GM12872 (cell line): ENCODE data around the gene MED12L.

Experiments used
- CTCF ChIP-seq: IDR thresholded peaks from 3 replicates; pipeline ENCODE4 v1.5.1; 2011; ENCODE audit warnings: low read depth, mild to moderate bottlenecking, low read length, moderate library complexity; ENCODE audit not compliant: insufficient read depth

MED12L gene

DNA sequence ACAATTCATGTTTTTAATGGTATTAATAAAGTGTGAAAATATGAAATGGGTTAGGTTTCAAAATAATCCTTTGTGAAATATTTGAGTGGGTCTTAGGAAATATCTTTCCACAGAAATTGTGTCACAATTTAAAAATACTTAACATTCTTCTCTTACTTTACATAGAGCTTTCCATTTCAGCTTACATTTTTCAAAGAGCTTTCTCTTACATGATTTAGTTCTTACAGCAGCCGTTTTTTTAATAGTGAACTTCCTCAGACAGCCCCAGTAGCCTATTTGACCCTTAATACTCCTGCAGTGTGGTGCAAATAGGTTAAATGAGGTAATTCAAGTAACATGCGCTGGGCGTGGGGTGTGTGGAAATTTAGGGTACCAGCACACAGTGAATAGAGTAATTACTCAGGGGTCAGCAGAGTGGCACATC is 277.3 kb downstream of the MED12L start:
- no peak for TF ChIP-seq CTCF

GRCh38 chr3:151366993-151367392 is 281.5 kb downstream of the MED12L start:
- TF ChIP-seq CTCF: no peak

GRCh38 chr3:151367448-151367847 is 282.0 kb downstream of the MED12L start:
- no peak for TF ChIP-seq CTCF

- TF ChIP-seq CTCF: no peak
Observed at GRCh38 chr3:151371526-151371925, 286.1 kb downstream of the MED12L start.

DNA sequence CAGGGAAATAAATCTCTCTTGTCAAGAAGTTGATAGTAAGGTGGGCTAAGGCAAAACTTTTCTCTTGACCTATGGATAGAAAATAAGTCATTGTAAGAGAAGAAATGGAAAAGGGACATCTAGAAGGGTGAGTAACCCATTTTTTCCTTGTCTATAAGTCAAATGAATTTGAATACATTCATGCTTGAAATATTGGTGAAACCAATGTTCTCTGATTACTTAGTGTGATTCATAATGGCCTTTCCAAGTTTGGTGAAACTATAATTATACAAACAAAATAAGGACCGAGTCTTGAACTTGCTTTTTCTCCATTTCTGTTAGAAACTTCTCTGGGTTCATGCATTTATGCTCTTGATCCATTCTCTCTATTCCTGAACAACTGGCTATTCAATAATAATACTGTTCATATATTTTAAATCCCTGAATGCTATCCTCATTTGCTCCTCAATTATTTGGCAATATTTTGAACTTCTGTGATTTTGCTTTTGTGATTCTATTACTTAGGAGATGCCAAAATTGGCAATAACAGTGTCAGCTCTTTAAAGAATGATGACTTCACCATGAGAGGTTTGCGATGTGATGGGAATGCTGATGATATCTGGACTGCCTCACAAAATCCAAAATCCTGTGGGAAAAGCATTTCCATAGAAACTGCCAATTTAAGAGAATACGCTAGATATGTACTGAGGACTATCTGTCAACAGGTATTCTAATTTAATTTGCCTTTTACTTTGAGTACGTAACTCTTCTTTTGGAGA is 286.8 kb downstream of the MED12L start:
- no peak for TF ChIP-seq CTCF

DNA sequence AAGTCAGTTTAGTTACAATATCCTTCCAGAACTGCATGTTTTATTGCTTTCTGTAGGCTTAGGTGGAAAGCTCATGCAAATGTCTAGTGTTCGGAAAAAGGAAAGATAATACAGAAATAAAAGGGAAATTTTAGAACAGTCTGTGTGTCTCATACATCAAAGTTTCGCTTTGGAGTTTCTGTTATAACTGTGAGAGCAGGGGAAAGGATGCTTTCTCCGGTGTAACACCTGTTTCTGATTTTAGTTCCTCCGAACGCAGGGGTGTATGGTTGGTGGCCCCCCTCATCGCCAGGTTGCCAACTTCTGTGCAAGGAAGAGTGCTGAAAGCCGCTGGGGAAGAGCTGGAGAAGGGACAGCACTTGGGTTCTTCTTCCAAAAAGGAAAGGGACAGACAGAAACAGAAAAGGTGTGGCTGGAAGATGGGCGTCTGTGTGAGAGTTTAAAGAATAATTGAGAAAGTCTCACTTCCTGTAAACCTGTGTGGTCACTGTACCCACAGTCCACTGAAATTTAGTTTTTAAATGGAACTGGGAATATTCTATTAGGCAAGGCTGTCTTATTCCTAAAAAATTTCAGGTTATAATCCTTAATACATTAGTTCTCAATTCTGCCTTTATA is 292.4 kb downstream of the MED12L start:
- no peak for TF ChIP-seq CTCF

GRCh38 chr3:151379083-151379734 is 293.7 kb downstream of the MED12L start:
- peak; percentile 83 for TF ChIP-seq CTCF
